Testis (tissue), 3 donors: ENCODE data around the gene EPS15. TPM values are rescaled to one million over a fixed set of nuclear protein-coding genes. Genes with fewer than 3 reads are reported as not detected.
"Not testable (repeated sequence)": the region's sequence is repeated elsewhere in the genome, so short reads cannot be mapped to it uniquely, and the experiment has no call there.

ENCODE experiments used
- DNase-seq: peaks from one replicate; pipeline ENCODE4 v3.0.0-alpha.2; 2019
- H3K27ac ChIP-seq, 2 donors: fragments of 200-600 bp; sonication (generic); one replicate each; pipeline ENCODE4 v1.5.1; 2019
- H3K27me3 ChIP-seq: fragments of 200-600 bp; sonication (generic); one replicate; pipeline ENCODE4 v1.5.1; 2019
- H3K36me3 ChIP-seq: fragments of 200-600 bp; sonication (generic); one replicate; pipeline ENCODE4 v1.5.1; 2017; ENCODE audit warnings: low read depth; ENCODE audit errors: missing control alignments
- H3K4me1 ChIP-seq: fragments of 200-600 bp; sonication (generic); one replicate; pipeline ENCODE4 v1.5.1; 2019
- H3K4me3 ChIP-seq, 2 donors: fragments of 200-600 bp; sonication (generic); one replicate each; pipeline ENCODE4 v1.5.1; 2017 to 2019
- H3K9me3 ChIP-seq: fragments of 200-600 bp; sonication (generic); one replicate; pipeline ENCODE4 v1.5.1; 2017
- POLR2A ChIP-seq: fragments of 450-650 bp; IDR thresholded peaks from one replicate; pipeline ENCODE4 v1.6.1; 2017; ENCODE audit warnings: antibody characterized with exemption, mild to moderate bottlenecking, moderate library complexity
- WGBS, 2 donors: methylation state at CpG; one replicate each; pipeline ENCODE4 v1.1.5; 2018; 5-methylcytosine and 5-hydroxymethylcytosine counted together
- intact Hi-C: fragments of 100-400 bp; cut with DNase I; formaldehyde crosslinking; loops from one replicate; pipeline ENCODE4 v1.15.1; 2023; ENCODE audit warnings: low total_unique reads
- polyA plus RNA-seq: library from polyadenylated mRNA; stranded (reverse); fragments of 350-450 nt; fragmentation: Illumina TruSeq; extraction: RNeasy Lipid Tissue Mini Kit (QIAGEN cat#74804); gene quantifications from one replicate; pipeline ENCODE4 v1.2.3, GENCODE V29; 2014; ENCODE audit warnings: low read depth, low replicate concordance; ENCODE audit not compliant: insufficient read depth
- total RNA-seq, 2 donors: library from RNA; depleted of rRNA; stranded (reverse); fragments of >200 nt; gene quantifications; one replicate each; pipeline ENCODE4 v1.2.3, GENCODE V29; 2016
- TF ChIP-seq, protein P1 (sequence below), 3 experiments: fragments of 450-650 bp in 2 of 3; fragments of 200-600 bp in 1 of 3; sonication (generic) in 1 of 3; IDR thresholded peaks; one replicate each; pipeline ENCODE4 v1.5.1; 2016 to 2019; ENCODE audit warnings: antibody characterized with exemption in 3 of 3, mild to moderate bottlenecking in 2 of 3, moderate library complexity in 1 of 3

EPS15 gene
- total and polyA plus RNA-seq, 3 donors from 2014 or later: 77.2 to 127 (median 108) TPM

DNA sequence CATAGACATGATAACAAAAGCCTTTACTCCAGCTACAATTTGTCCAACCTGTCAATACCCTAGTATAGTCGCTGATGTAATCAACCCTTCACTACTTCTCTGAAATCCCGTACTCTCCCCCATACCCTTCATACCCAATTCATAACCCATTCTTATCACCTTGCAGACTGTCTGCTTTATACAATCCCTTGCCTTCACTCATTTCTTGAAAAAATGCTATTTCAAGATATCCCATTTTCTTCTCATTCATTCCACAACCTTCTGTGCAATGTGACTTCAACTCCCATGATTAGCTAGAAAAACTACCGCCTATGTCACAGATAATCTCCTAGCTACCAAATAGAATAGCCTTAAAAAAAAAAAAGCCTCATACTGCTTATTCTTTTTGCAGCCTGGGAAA lies 49.5 kb downstream of the EPS15 start:
- DNase-seq: no peak
- Histone ChIP-seq H3K9me3 (no peaks in the 10 kb centered on the region), H3K4me1 (no peaks in the 10 kb centered on the region), H3K36me3 (no peaks in the 10 kb centered on the region), H3K4me3 (no peak overlapping the region), H3K27me3 (no peaks in the 10 kb centered on the region), H3K27ac (no peak overlapping the region)
- intact Hi-C loops: no loop called here
- TF ChIP-seq, protein P1, sequence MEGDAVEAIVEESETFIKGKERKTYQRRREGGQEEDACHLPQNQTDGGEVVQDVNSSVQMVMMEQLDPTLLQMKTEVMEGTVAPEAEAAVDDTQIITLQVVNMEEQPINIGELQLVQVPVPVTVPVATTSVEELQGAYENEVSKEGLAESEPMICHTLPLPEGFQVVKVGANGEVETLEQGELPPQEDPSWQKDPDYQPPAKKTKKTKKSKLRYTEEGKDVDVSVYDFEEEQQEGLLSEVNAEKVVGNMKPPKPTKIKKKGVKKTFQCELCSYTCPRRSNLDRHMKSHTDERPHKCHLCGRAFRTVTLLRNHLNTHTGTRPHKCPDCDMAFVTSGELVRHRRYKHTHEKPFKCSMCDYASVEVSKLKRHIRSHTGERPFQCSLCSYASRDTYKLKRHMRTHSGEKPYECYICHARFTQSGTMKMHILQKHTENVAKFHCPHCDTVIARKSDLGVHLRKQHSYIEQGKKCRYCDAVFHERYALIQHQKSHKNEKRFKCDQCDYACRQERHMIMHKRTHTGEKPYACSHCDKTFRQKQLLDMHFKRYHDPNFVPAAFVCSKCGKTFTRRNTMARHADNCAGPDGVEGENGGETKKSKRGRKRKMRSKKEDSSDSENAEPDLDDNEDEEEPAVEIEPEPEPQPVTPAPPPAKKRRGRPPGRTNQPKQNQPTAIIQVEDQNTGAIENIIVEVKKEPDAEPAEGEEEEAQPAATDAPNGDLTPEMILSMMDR (IDR thresholded peaks at IDR 0.05): no peak
- no peak for TF ChIP-seq POLR2A
- WGBS, 2 donors: 52 to 71% methylated on average over 3 of the region's 3 CpGs

DNA sequence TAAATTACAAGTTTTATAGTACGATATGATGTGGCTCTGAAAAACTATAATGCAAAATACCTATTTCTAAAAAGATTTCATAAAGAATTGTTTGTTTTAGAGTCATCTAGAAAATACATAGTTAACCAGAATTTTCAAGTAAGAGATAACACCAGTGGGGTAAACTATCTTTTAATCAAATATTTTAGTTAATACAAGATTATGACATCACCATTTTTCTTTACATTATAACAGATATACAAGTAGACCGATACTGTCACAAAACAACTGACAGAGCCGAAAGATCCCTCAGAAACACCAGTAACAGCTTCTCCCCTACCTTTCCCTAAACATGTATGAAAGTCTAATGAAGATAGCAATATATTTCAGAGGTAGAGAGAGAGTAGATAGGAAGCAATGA lies 54.2 kb downstream of the EPS15 start:
- H3K4me1 ChIP-seq: no peaks in the 10 kb centered on the region
- H3K27ac ChIP-seq: no peak overlapping the region
- intact Hi-C loops: no loop called here
- H3K4me3 ChIP-seq: no peak overlapping the region
- TF ChIP-seq, protein P1 (IDR thresholded peaks at IDR 0.05): no peak
- no peak for TF ChIP-seq POLR2A
- 81 to 86% methylated on average over 3 of the region's 3 CpGs for WGBS, 2 donors
- no peaks in the 10 kb centered on the region for H3K27me3 ChIP-seq
- H3K36me3 ChIP-seq: no peaks in the 10 kb centered on the region
- H3K9me3 ChIP-seq: no peaks in the 10 kb centered on the region
- no peak for DNase-seq

DNA sequence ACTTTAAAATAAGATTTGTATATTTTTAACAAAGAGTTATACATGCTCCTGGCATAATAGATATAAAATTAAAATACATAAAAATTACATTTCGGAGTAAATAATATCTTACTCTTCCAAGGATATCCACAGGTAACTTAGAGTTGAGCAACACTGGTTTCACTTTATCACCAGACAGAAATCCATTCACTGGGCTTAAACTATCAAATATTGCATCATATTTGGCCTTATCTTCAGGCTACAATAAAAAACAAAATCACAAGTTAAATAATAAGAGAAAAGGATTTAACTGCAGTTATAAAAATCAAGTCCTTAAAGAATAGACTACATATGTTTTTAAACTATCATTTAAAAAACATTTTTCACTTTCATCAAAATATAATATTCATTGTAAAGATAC lies 55.5 kb downstream of the EPS15 start:
- no peaks in the 10 kb centered on the region for H3K36me3 ChIP-seq
- 94 to 100% methylated on average over 1 of the region's 1 CpG for WGBS, 2 donors
- intact Hi-C loops: no loop called here

DNA sequence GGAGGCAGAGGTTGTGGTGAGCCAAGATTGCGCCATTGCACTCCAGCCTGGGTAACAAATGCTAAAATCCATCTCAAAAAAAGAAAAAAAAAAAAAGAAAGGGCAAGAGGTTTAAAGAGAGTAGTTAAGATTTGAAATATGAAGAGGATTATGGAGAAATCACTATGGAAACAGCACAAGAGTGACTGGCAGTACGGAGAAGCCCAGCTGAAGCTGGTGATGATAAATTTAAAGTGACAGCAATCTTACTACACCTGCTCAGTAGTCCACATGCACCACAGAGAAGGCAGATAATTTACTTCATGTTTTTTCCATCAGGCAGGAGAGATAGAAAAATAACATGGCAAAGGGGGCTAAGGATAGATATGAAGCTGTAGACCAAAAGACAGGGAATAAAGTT lies 56.8 kb downstream of the EPS15 start:
- H3K9me3 ChIP-seq, H3K4me3 ChIP-seq, DNase-seq, intact Hi-C loops, H3K27ac ChIP-seq, H3K4me1 ChIP-seq, H3K27me3 ChIP-seq, H3K36me3 ChIP-seq: not testable (repeated sequence)
- WGBS, 2 donors: 55 to 86% methylated on average over 2 of the region's 2 CpGs

More for the DNA sequence above, 55.5 kb downstream of the EPS15 start:
- no peak overlapping the region for H3K27ac ChIP-seq
- no peak overlapping the region for H3K4me3 ChIP-seq
- no peaks in the 10 kb centered on the region for H3K4me1 ChIP-seq
- H3K9me3 ChIP-seq: no peaks in the 10 kb centered on the region
- no peak for DNase-seq
- H3K27me3 ChIP-seq: no peaks in the 10 kb centered on the region
- TF ChIP-seq, protein P1 (IDR thresholded peaks at IDR 0.05): no peak
- TF ChIP-seq POLR2A: no peak

DNA sequence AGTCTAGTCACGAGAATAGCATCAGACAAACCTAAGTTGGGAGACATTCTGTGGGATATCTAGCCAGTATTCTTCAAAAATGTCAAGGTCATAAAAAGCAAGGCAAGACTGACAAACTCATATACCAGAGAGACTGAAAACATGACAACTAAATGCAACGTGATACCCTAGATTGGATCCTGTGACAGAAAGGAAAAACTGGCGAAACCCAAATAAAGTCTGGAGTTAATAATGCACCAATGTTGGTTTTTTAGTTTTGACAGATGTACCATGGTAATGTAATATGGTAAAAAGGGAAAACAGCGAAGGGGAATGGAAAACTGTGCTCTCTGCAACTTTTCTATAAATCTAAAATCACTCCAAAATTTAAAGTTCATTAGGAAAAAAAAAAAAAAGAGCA lies 64.5 kb downstream of the EPS15 start:
- intact Hi-C loops: no loop called here
- Histone ChIP-seq H3K9me3 (no peaks in the 10 kb centered on the region), H3K27me3 (no peaks in the 10 kb centered on the region), H3K36me3 (no peaks in the 10 kb centered on the region), H3K4me1 (no peaks in the 10 kb centered on the region), H3K4me3 (no peak overlapping the region), H3K27ac (no peak overlapping the region)
- DNase-seq: no peak
- no peak for TF ChIP-seq POLR2A
- TF ChIP-seq, protein P1 (IDR thresholded peaks at IDR 0.05): no peak
- 74 to 81% methylated on average over 4 of the region's 4 CpGs for WGBS, 2 donors
